Endothelial cell of umbilical vein (primary cell): ENCODE data around the gene ANKS1B. TPM values are rescaled to one million over a fixed set of nuclear protein-coding genes. Genes with fewer than 3 reads are reported as not detected.

Source experiments
- BruUV-seq: library from RNA; stranded (reverse); fragments of 400-500 nt; replicated peaks from 2 replicates; lab custom pipeline; 2021; lab: Mats Ljungman, UMichigan
- CTCF ChIA-PET: fragments of 300-600, 350-600 bp; sonication (Branson Sonifier 250); formaldehyde crosslinking; loops from one replicate; lab custom pipeline; 2021; ENCODE audit warnings: antibody characterized with exemption, inconsistent platforms; lab: Charles Lee
- POLR2A ChIA-PET: fragments of 300-600, 350-600 bp; sonication (Branson Sonifier 250); formaldehyde crosslinking; loops from one replicate; lab custom pipeline; 2021; ENCODE audit warnings: antibody characterized with exemption, inconsistent platforms; lab: Charles Lee
- DNase-seq: peaks from one replicate; pipeline ENCODE4 v3.0.0-alpha.2; 2011; ENCODE audit warnings: low read depth, low spot score
- FAIRE-seq: peaks from 2 replicates; lab custom pipeline; 2011; peaks lifted over from hg19 to GRCh38; lab: Jason Lieb, UNC
- H2AFZ ChIP-seq: 2 replicates; pipeline ENCODE4 v1.6.0; 2012; ENCODE audit warnings: low read depth, low read length, control low read depth, inconsistent platforms
- H3K27ac ChIP-seq: 2 replicates; pipeline ENCODE4 v1.5.1; 2011; ENCODE audit warnings: low read depth, mild to moderate bottlenecking, control low read depth, low read length, moderate library complexity; ENCODE audit not compliant: insufficient read depth
- H3K27me3 ChIP-seq, 2 experiments: 2 replicates each; pipeline versions ENCODE4 v1.6.0 to v1.6.1; 2011; ENCODE audit warnings: low read length in 2 of 2, mixed read lengths in 1 of 2; ENCODE audit not compliant: control insufficient read depth in 2 of 2, insufficient read depth in 2 of 2
- H3K36me3 ChIP-seq, 2 experiments: 2 replicates in 1 of 2; 3 replicates in 1 of 2; pipeline ENCODE4 v1.5.1; 2011; ENCODE audit warnings: low read length in 2 of 2, mild to moderate bottlenecking in 1 of 2, moderate library complexity in 1 of 2; ENCODE audit not compliant: control insufficient read depth in 2 of 2, insufficient read depth in 2 of 2; ENCODE audit errors: extremely low read depth in 1 of 2
- H3K4me1 ChIP-seq: 3 replicates; pipeline ENCODE4 v1.5.1; 2011; ENCODE audit warnings: mild to moderate bottlenecking, low read length; ENCODE audit not compliant: control insufficient read depth, insufficient read depth; ENCODE audit errors: extremely low read depth
- H3K4me2 ChIP-seq: 2 replicates; pipeline ENCODE4 v1.6.1; 2011; ENCODE audit warnings: low read length, control low read depth, mixed read lengths; ENCODE audit not compliant: insufficient read depth
- H3K4me3 ChIP-seq, 3 experiments: fragments of 200-600 bp in 1 of 3; sonication (generic), shearing (Covaris generic) in 1 of 3; replicated peaks in 1 of 3; 2 replicates each; pipeline ENCODE4 v1.5.1; 2011 to 2016; ENCODE audit warnings: control low read depth in 3 of 3, low read length in 3 of 3, mild to moderate bottlenecking in 2 of 3, inconsistent platforms in 1 of 3, low read depth in 1 of 3, moderate library complexity in 1 of 3; ENCODE audit not compliant: insufficient read depth in 1 of 3
- H3K79me2 ChIP-seq: 2 replicates; pipeline ENCODE4 v1.6.0; 2012; ENCODE audit warnings: low read length, inconsistent platforms; ENCODE audit not compliant: control insufficient read depth, insufficient read depth
- H3K9ac ChIP-seq: replicated peaks from 2 replicates; pipeline ENCODE3; 2011; ENCODE audit warnings: low read length, control low read depth; ENCODE audit not compliant: insufficient read depth; ENCODE audit errors: extremely low read depth
- H3K9me1 ChIP-seq: replicated peaks from 3 replicates; pipeline ENCODE4 v1.6.0; 2011; ENCODE audit warnings: mild to moderate bottlenecking, low read length; ENCODE audit not compliant: control insufficient read depth, insufficient read depth; ENCODE audit errors: extremely low read depth
- H3K9me3 ChIP-seq: replicated peaks from 2 replicates; pipeline ENCODE4 v1.5.1; 2012; ENCODE audit warnings: low read length, inconsistent platforms; ENCODE audit not compliant: control insufficient read depth, insufficient read depth
- H4K20me1 ChIP-seq: replicated peaks from 2 replicates; pipeline ENCODE3; 2011; ENCODE audit warnings: mild to moderate bottlenecking, low read length; ENCODE audit not compliant: control insufficient read depth, insufficient read depth; ENCODE audit errors: extremely low read depth
- EZH2 ChIP-seq: IDR thresholded peaks from 2 replicates; pipeline ENCODE4 v1.6.1; 2012; ENCODE audit warnings: borderline replicate concordance, low read depth, mild to moderate bottlenecking, moderate library complexity, low read length, inconsistent platforms; ENCODE audit not compliant: severe bottlenecking
- FOS ChIP-seq: IDR thresholded peaks from 2 replicates; pipeline ENCODE4 v1.6.1; 2011; ENCODE audit warnings: mild to moderate bottlenecking, low read length, moderate library complexity, borderline replicate concordance; ENCODE audit not compliant: insufficient read depth
- GATA2 ChIP-seq: IDR thresholded peaks from 2 replicates; pipeline ENCODE4 v1.7.0; 2011; ENCODE audit warnings: low read depth, mild to moderate bottlenecking, moderate library complexity, mixed read lengths, low read length; ENCODE audit not compliant: insufficient read length, insufficient read depth
- JUN ChIP-seq: IDR thresholded peaks from 2 replicates; pipeline ENCODE4 v1.6.1; 2011; ENCODE audit warnings: borderline replicate concordance, low read depth; ENCODE audit not compliant: insufficient read length, insufficient read depth
- MYC ChIP-seq: IDR thresholded peaks from one replicate; pipeline ENCODE4 v1.6.1; 2011; ENCODE audit warnings: mild to moderate bottlenecking, low read depth, low read length
- POLR2A ChIP-seq: IDR thresholded peaks from 2 replicates; pipeline ENCODE4 v1.6.1; 2012; ENCODE audit warnings: low read depth, mild to moderate bottlenecking, control low read depth, low read length
- POLR2AphosphoS5 ChIP-seq: IDR thresholded peaks from 2 replicates; pipeline ENCODE4 v1.6.1; 2012; ENCODE audit warnings: low read depth, mild to moderate bottlenecking, control low read depth, low read length, moderate library complexity; ENCODE audit not compliant: insufficient read depth
- dilution Hi-C: fragments of 300-500 bp; cut with MboI; formaldehyde crosslinking; loops from one replicate; pipeline ENCODE4 v1.15.0; 2019; ENCODE audit warnings: low sequenced_read_pairs; ENCODE audit not compliant: extremely low pct_ligation_motif_present
- intact Hi-C: fragments of 100-400 bp; cut with micrococcal nuclease; formaldehyde crosslinking; loops from one replicate; pipeline ENCODE4 v1.10.0; 2022
- polyA plus RNA-seq, 4 experiments: library from polyadenylated mRNA; depleted of rRNA in 3 of 4; stranded (reverse) in 3 of 4; unstranded in 1 of 4; fragments of >200 nt; gene quantifications; 2 replicates each; pipeline versions ENCODE4 v1.2.1 to v1.2.3, GENCODE V29; 2011 to 2012; ENCODE audit warnings: missing spikeins in 1 of 4
- total RNA-seq: library from RNA; stranded (reverse); gene quantifications from 2 replicates; pipeline ENCODE4 v1.2.3, GENCODE V29; 2021
- TF ChIP-seq, protein P1 (sequence below), 2 donors: IDR thresholded peaks; 1 replicate in 1 of 2; 2 replicates in 1 of 2; pipeline ENCODE4 v1.5.1; 2011; ENCODE audit warnings: low read length in 2 of 2, mild to moderate bottlenecking in 2 of 2, moderate library complexity in 2 of 2, control low read depth in 1 of 2, inconsistent platforms in 1 of 2, low read depth in 1 of 2; ENCODE audit not compliant: insufficient read depth in 1 of 2; ENCODE audit errors: extremely low read depth in 1 of 2
- TF ChIP-seq, protein P2 (sequence below): IDR thresholded peaks from 2 replicates; pipeline ENCODE4 v1.6.1; 2011; ENCODE audit not compliant: insufficient read depth, insufficient read length

Gene ANKS1B
- total and polyA plus RNA-seq, 2 donors (not counting 3 experiments of a cell fraction or from before 2014, with no cell fraction given): 0.15 to 0.38 TPM

DNA sequence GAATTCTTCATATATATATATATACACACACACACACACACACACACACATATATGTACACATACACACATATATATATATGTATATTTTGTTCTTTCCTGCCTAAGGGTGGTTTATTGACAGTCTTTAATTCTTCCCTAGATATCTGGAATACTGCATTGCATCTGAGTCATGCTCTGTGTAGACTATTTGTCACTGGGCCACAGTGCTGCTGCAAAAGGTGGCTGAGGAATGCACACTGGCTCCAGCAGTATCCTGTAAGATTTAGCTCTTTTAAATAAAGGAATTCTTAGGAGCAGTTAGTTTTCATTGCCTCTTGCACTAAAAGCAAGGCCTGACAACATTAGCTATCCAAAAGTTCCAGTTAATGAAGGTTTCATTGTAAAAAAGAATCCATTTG is 1138.8 kb downstream of the ANKS1B start:
- H3K4me1 ChIP-seq: no peaks in the 10 kb centered on the region
- no peak overlapping the region for H2AFZ ChIP-seq
- no peaks in the 10 kb centered on the region for H3K36me3 ChIP-seq
- peaks cover 1 to 5% of the 10 kb centered on the region in 2 experiments for H3K27me3 ChIP-seq
- dilution Hi-C loops: no loop called here
- DNase-seq (no peak), FAIRE-seq (no peak)
- no peaks in the 10 kb centered on the region for H4K20me1 ChIP-seq
- POLR2A ChIA-PET: no interaction called here
- intact Hi-C loops: no loop called here
- no peaks in the 10 kb centered on the region for H3K9me1 ChIP-seq
- TF ChIP-seq, protein P1, sequence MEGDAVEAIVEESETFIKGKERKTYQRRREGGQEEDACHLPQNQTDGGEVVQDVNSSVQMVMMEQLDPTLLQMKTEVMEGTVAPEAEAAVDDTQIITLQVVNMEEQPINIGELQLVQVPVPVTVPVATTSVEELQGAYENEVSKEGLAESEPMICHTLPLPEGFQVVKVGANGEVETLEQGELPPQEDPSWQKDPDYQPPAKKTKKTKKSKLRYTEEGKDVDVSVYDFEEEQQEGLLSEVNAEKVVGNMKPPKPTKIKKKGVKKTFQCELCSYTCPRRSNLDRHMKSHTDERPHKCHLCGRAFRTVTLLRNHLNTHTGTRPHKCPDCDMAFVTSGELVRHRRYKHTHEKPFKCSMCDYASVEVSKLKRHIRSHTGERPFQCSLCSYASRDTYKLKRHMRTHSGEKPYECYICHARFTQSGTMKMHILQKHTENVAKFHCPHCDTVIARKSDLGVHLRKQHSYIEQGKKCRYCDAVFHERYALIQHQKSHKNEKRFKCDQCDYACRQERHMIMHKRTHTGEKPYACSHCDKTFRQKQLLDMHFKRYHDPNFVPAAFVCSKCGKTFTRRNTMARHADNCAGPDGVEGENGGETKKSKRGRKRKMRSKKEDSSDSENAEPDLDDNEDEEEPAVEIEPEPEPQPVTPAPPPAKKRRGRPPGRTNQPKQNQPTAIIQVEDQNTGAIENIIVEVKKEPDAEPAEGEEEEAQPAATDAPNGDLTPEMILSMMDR (IDR thresholded peaks at IDR 0.05; ENCODE audit: extremely low read depth in 1 of 2, insufficient read depth in 1 of 2, low read depth in 1 of 2, low read length in 2 of 2): no peak
- TF ChIP-seq EZH2 (no peak), POLR2A (no peak), GATA2 (no peak), POLR2AphosphoS5 (no peak), JUN (no peak), FOS (no peak), MYC (no peak)
- TF ChIP-seq, protein P2, sequence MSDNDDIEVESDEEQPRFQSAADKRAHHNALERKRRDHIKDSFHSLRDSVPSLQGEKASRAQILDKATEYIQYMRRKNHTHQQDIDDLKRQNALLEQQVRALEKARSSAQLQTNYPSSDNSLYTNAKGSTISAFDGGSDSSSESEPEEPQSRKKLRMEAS: no peak
- H3K79me2 ChIP-seq: no peaks in the 10 kb centered on the region
- H3K9ac ChIP-seq: no peak overlapping the region
- H3K4me3 ChIP-seq: no peak overlapping the region
- no peaks in the 10 kb centered on the region for H3K9me3 ChIP-seq
- BruUV-seq: no TSS peak
- H3K4me2 ChIP-seq: no peak overlapping the region
- no peak overlapping the region for H3K27ac ChIP-seq
- CTCF ChIA-PET: no interaction called here
